ENCODE results near the gene TMED10.

TMED10 gene

DNA sequence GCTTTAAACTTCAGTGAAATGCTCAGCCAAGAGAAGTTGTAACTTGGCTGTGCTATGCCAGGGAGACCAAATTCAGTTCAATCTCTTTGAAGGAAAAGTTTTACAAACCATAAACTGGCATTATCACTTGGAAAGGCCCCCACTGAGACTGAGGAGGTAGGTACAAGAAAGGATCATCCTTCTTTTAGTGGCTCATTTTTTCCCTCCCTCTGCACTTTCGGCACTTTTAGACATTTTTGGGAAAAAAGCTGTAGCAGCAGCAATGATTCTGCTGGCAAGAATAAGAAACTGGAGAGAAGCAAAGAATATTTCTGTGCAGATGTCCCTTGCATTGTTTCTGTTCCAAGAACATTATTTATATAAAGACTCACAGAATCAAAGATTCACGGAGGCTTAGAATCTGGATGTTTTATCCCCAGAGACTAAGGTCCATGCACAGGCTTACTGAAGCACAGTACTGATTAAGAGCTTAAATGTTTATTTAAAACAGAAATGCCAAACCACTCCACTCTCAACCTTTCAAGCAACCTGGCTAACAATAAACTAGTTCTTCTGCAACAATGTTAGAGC lies 94.7 kb downstream of the TMED10 start:
- TF ChIP-seq CEBPB (IDR thresholded peaks at IDR 0.05), result no peak
- no peak for TF ChIP-seq YY1 (IDR thresholded peaks at IDR 0.05; ENCODE audit: low read depth)
